HG03457 (cell line): ENCODE measurements around the gene BRSK1.

Experiments used
- ATAC-seq: cut with Tn5 transposase; IDR thresholded peaks from one replicate; pipeline ENCODE4 v1.9.1; 2021; ENCODE audit warnings: moderate number of reproducible peaks; ENCODE audit not compliant: unreplicated experiment

BRSK1 gene

GRCh38 chr19:55352040-55352439 lies 68.2 kb downstream of the BRSK1 start:
- no peak for ATAC-seq

- no peak for ATAC-seq
Observed at GRCh38 chr19:55352549-55353145, 68.8 kb downstream of the BRSK1 start.

GRCh38 chr19:55353356-55353802 lies 69.6 kb downstream of the BRSK1 start:
- ATAC-seq, result no peak

- no peak for ATAC-seq
Observed at GRCh38 chr19:55353803-55354697, 70.3 kb downstream of the BRSK1 start.

DNA sequence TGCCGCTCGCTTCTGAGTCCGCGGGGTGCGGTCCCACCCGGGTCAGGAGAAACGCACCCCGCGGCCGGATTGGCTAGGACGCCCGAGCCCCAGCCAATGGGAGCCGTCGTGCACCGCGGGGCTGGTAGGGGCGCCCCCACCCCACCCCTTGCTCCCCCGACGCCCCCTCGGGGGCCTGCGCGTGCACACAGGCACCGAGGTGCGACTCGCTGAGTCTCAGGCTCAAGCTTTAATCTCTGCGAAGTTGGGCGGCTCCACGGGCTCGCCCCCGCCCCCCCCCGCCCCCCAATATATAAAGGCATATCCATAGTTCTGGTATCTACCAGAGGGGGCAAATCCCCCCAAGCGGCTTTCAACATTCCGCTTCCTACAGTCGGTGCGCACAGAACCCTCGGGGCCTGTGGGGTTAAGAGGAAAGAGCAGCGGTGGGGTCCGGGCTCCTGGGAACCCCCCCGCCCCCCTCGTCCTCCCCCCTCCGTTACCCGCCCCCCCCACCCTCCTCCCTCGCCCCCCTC lies 71.0 kb downstream of the BRSK1 start, which contains the start of gene COX6B2:
Gene COX6B2 (minus strand): TSS at position 22 of the 515 bp plus-strand sequence. CDS start 198 bp downstream, outside the sequence.
- no peak for ATAC-seq

DNA sequence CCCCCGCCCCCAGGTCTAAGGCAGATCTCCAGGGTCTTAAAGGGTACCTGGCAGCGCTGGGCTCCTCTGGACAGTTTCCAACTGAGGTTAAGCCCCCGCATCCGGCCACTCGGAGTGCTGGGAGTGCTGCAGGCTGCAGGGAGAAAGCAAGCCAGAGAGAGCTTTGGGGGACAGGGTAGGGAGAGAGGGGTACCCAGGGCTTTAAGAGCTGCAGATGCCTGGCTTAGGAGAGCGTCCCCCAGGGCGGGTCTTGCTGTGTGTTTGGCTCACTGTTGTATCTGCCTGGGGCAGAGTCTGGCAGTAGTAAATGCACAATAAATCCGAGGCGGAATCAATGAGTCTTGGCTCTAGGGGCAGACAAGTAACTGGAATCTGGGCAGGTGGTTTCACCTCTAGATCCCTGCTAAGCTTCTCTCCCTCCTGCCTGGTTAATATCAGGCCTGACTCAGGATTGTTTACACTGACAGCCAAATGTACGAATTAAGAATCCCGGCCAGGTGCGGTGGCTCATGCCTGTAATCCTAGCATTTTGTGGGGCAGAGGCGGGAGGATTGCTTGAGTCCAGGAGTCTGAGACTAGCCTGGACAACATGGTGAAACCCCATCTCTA lies 71.5 kb downstream of the BRSK1 start:
- ATAC-seq, result no peak

- no peak for ATAC-seq
Observed at GRCh38 chr19:55358493-55358892, 74.7 kb downstream of the BRSK1 start.

GRCh38 chr19:55358943-55359908 lies 75.4 kb downstream of the BRSK1 start:
- no peak for ATAC-seq

DNA sequence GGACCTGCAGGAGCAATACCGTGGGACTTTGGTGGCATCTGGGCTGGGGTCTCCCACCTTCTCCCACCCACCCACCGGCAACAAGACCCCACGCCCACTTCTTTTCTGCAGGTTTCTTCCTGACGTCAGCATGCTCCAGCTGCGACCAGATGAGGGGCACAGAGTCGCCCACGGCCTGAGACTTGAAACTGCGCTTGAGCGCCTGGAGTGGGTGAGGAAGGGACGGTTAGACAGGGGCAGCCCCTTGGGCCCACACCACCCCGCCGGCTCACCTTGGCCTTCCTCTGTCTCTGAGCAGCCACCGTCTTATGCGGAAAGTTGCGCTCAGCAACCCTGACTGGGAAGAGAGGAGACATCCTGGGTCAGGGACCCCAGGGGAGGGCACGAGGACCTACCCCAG lies 77.1 kb downstream of the BRSK1 start:
- ATAC-seq, result no peak
